ENCODE measurements around the gene FLRT2. TPM values are rescaled to one million over a fixed set of nuclear protein-coding genes. Genes with fewer than 3 reads are reported as not detected.

The FLRT2 gene
- total RNA-seq, 2 donors from 2014 or later, result not detected

GRCh38 chr14:85607651-85608081 is 77.7 kb downstream of the FLRT2 start:
- Mint-ChIP-seq H3K9me3 (peaks cover 6% of the 10 kb centered on the region), H3K4me3 (no peak overlapping the region), H3K36me3 (ENCODE audit: low read depth) (no peaks in the 10 kb centered on the region), H3K4me1 (no peaks in the 10 kb centered on the region), H3K27me3 (no peaks in the 10 kb centered on the region), H3K27ac (no peak overlapping the region)
- no peak for ATAC-seq (replicated peaks)

GRCh38 chr14:85613496-85613895 is 83.6 kb downstream of the FLRT2 start:
- no peak overlapping the region for H3K4me3 Mint-ChIP-seq
- no peak overlapping the region for H3K27ac Mint-ChIP-seq
- no peaks in the 10 kb centered on the region for H3K36me3 Mint-ChIP-seq (ENCODE audit: low read depth)
- no peaks in the 10 kb centered on the region for H3K4me1 Mint-ChIP-seq
- H3K9me3 Mint-ChIP-seq, result peaks cover 3% of the 10 kb centered on the region
- no peaks in the 10 kb centered on the region for H3K27me3 Mint-ChIP-seq
- no peak for ATAC-seq (replicated peaks)

- H3K36me3 Mint-ChIP-seq (ENCODE audit: low read depth), result no peaks in the 10 kb centered on the region
- no peaks in the 10 kb centered on the region for H3K4me1 Mint-ChIP-seq
- H3K27me3 Mint-ChIP-seq, result no peaks in the 10 kb centered on the region
- H3K9me3 Mint-ChIP-seq, result peaks cover 3% of the 10 kb centered on the region
- no peak for ATAC-seq (replicated peaks)
- H3K4me3 Mint-ChIP-seq, result no peak overlapping the region
- H3K27ac Mint-ChIP-seq, result no peak overlapping the region
Measured at GRCh38 chr14:85616386-85616885, 86.5 kb downstream of the FLRT2 start.

GRCh38 chr14:85616886-85617285 is 86.9 kb downstream of the FLRT2 start:
- H3K27ac Mint-ChIP-seq, result no peak overlapping the region
- H3K9me3 Mint-ChIP-seq, result no peaks in the 10 kb centered on the region
- no peaks in the 10 kb centered on the region for H3K36me3 Mint-ChIP-seq (ENCODE audit: low read depth)
- no peak overlapping the region for H3K4me3 Mint-ChIP-seq
- ATAC-seq (replicated peaks), result no peak
- no peaks in the 10 kb centered on the region for H3K27me3 Mint-ChIP-seq
- H3K4me1 Mint-ChIP-seq, result no peaks in the 10 kb centered on the region

- H3K27me3 Mint-ChIP-seq, result no peaks in the 10 kb centered on the region
- ATAC-seq (replicated peaks), result no peak
- H3K9me3 Mint-ChIP-seq, result no peaks in the 10 kb centered on the region
- H3K4me3 Mint-ChIP-seq, result no peak overlapping the region
- H3K4me1 Mint-ChIP-seq, result no peaks in the 10 kb centered on the region
- H3K36me3 Mint-ChIP-seq (ENCODE audit: low read depth), result no peaks in the 10 kb centered on the region
- H3K27ac Mint-ChIP-seq, result no peak overlapping the region
Measured at GRCh38 chr14:85617791-85618190, 87.8 kb downstream of the FLRT2 start.

GRCh38 chr14:85618390-85618789 is 88.4 kb downstream of the FLRT2 start:
- H3K27ac Mint-ChIP-seq, result no peak overlapping the region
- no peaks in the 10 kb centered on the region for H3K27me3 Mint-ChIP-seq
- no peak for ATAC-seq (replicated peaks)
- H3K36me3 Mint-ChIP-seq (ENCODE audit: low read depth), result no peaks in the 10 kb centered on the region
- H3K4me1 Mint-ChIP-seq, result no peaks in the 10 kb centered on the region
- H3K9me3 Mint-ChIP-seq, result no peaks in the 10 kb centered on the region
- no peak overlapping the region for H3K4me3 Mint-ChIP-seq

- Mint-ChIP-seq H3K36me3 (ENCODE audit: low read depth) (no peaks in the 10 kb centered on the region), H3K27ac (no peak overlapping the region), H3K4me1 (no peaks in the 10 kb centered on the region), H3K4me3 (no peak overlapping the region), H3K9me3 (no peaks in the 10 kb centered on the region), H3K27me3 (no peaks in the 10 kb centered on the region)
- no peak for ATAC-seq (replicated peaks)
Measured at GRCh38 chr14:85618978-85619377, 89.0 kb downstream of the FLRT2 start.

- no peak for ATAC-seq (replicated peaks)
- Mint-ChIP-seq H3K27ac (no peak overlapping the region), H3K36me3 (ENCODE audit: low read depth) (no peaks in the 10 kb centered on the region), H3K27me3 (no peaks in the 10 kb centered on the region), H3K4me1 (no peaks in the 10 kb centered on the region), H3K9me3 (no peaks in the 10 kb centered on the region), H3K4me3 (no peak overlapping the region)
Measured at GRCh38 chr14:85619851-85620250, 89.9 kb downstream of the FLRT2 start.

GRCh38 chr14:85620947-85621346 is 91.0 kb downstream of the FLRT2 start:
- H3K27me3 Mint-ChIP-seq, result no peaks in the 10 kb centered on the region

GRCh38 chr14:85622106-85622505 is 92.2 kb downstream of the FLRT2 start:
- ATAC-seq (replicated peaks), result no peak
- Mint-ChIP-seq H3K4me1 (no peaks in the 10 kb centered on the region), H3K36me3 (ENCODE audit: low read depth) (no peaks in the 10 kb centered on the region), H3K27ac (no peak overlapping the region), H3K27me3 (no peaks in the 10 kb centered on the region), H3K4me3 (no peak overlapping the region), H3K9me3 (no peaks in the 10 kb centered on the region)

More at GRCh38 chr14:85620947-85621346, 91.0 kb downstream of the FLRT2 start:
- no peaks in the 10 kb centered on the region for H3K36me3 Mint-ChIP-seq (ENCODE audit: low read depth)
- H3K4me1 Mint-ChIP-seq, result no peaks in the 10 kb centered on the region
- H3K9me3 Mint-ChIP-seq, result no peaks in the 10 kb centered on the region
- no peak overlapping the region for H3K27ac Mint-ChIP-seq
- no peak overlapping the region for H3K4me3 Mint-ChIP-seq
- no peak for ATAC-seq (replicated peaks)

- H3K27ac Mint-ChIP-seq, result no peak overlapping the region
- H3K4me1 Mint-ChIP-seq, result no peaks in the 10 kb centered on the region
- no peak for ATAC-seq (replicated peaks)
- H3K36me3 Mint-ChIP-seq (ENCODE audit: low read depth), result no peaks in the 10 kb centered on the region
- H3K27me3 Mint-ChIP-seq, result no peaks in the 10 kb centered on the region
- H3K4me3 Mint-ChIP-seq, result no peak overlapping the region
- no peaks in the 10 kb centered on the region for H3K9me3 Mint-ChIP-seq
Measured at GRCh38 chr14:85622986-85623685, 93.2 kb downstream of the FLRT2 start.

- ATAC-seq (replicated peaks), result no peak
- H3K4me3 Mint-ChIP-seq, result no peak overlapping the region
- no peaks in the 10 kb centered on the region for H3K4me1 Mint-ChIP-seq
- H3K27me3 Mint-ChIP-seq, result no peaks in the 10 kb centered on the region
- no peaks in the 10 kb centered on the region for H3K9me3 Mint-ChIP-seq
- no peak overlapping the region for H3K27ac Mint-ChIP-seq
- H3K36me3 Mint-ChIP-seq (ENCODE audit: low read depth), result no peaks in the 10 kb centered on the region
Measured at GRCh38 chr14:85625925-85626585, 96.1 kb downstream of the FLRT2 start.

GRCh38 chr14:85634205-85634604 is 104.3 kb downstream of the FLRT2 start:
- Mint-ChIP-seq H3K9me3 (no peaks in the 10 kb centered on the region), H3K27me3 (no peaks in the 10 kb centered on the region), H3K36me3 (ENCODE audit: low read depth) (no peaks in the 10 kb centered on the region), H3K4me1 (no peaks in the 10 kb centered on the region), H3K4me3 (no peak overlapping the region), H3K27ac (no peak overlapping the region)
- ATAC-seq (replicated peaks), result no peak

- no peak for ATAC-seq (replicated peaks)
- Mint-ChIP-seq H3K27ac (no peak overlapping the region), H3K4me1 (no peaks in the 10 kb centered on the region), H3K27me3 (no peaks in the 10 kb centered on the region), H3K9me3 (no peaks in the 10 kb centered on the region), H3K36me3 (ENCODE audit: low read depth) (no peaks in the 10 kb centered on the region), H3K4me3 (no peak overlapping the region)
Measured at GRCh38 chr14:85644211-85644610, 114.3 kb downstream of the FLRT2 start.

- no peaks in the 10 kb centered on the region for H3K36me3 Mint-ChIP-seq (ENCODE audit: low read depth)
- H3K4me1 Mint-ChIP-seq, result no peaks in the 10 kb centered on the region
- peaks cover 3% of the 10 kb centered on the region for H3K9me3 Mint-ChIP-seq
- H3K27me3 Mint-ChIP-seq, result no peaks in the 10 kb centered on the region
- no peak overlapping the region for H3K27ac Mint-ChIP-seq
- no peak for ATAC-seq (replicated peaks)
- no peak overlapping the region for H3K4me3 Mint-ChIP-seq
Measured at GRCh38 chr14:85653029-85653428, 123.1 kb downstream of the FLRT2 start.

Data from activated T-helper 17 cell treated with anti-CD3 and anti-CD28 coated beads, Interleukin-2, amount 50 U/mL, for 72 hours (primary cell).